Esophagus muscularis mucosa (tissue), 4 donors: ENCODE measurements around the gene CD2AP. TPM values are rescaled to one million over a fixed set of nuclear protein-coding genes. Genes with fewer than 3 reads are reported as not detected.
"Not testable (repeated sequence)": the region's sequence is repeated elsewhere in the genome, so short reads cannot be mapped to it uniquely, and the experiment has no call there.

ENCODE experiments used
- DNase-seq: peaks from one replicate; pipeline ENCODE4 v3.0.0-alpha.2; 2017; ENCODE audit errors: extremely low spot score
- H3K27ac ChIP-seq, 4 donors: fragments of 200-600 bp; sonication (generic); replicated peaks in 1 of 4; 1 replicate in 3 of 4; 2 replicates in 1 of 4; pipeline ENCODE4 v1.5.1; 2016 to 2019; ENCODE audit warnings: mild to moderate bottlenecking in 1 of 4
- H3K27me3 ChIP-seq, 4 donors: fragments of 200-600 bp; sonication (generic); one replicate each; pipeline versions ENCODE4 v1.5.1 to v1.6.0; 2016 to 2019
- H3K36me3 ChIP-seq, 4 donors: fragments of 200-600 bp; sonication (generic); one replicate each; pipeline ENCODE4 v1.5.1; 2016 to 2019
- H3K4me1 ChIP-seq, 4 donors: fragments of 200-600 bp; sonication (generic); one replicate each; pipeline ENCODE4 v1.5.1; 2016 to 2019
- H3K4me3 ChIP-seq, 4 donors: fragments of 200-600 bp; sonication (generic); 1 replicate in 2 of 4; 2 replicates in 2 of 4; pipeline ENCODE4 v1.5.1; 2016 to 2019; ENCODE audit warnings: mild to moderate bottlenecking in 4 of 4, moderate library complexity in 1 of 4
- H3K9me3 ChIP-seq, 4 donors: fragments of 200-600 bp; sonication (generic); 1 replicate in 3 of 4; 2 replicates in 1 of 4; pipeline ENCODE4 v1.5.1; 2016 to 2019
- EP300 ChIP-seq: sonication (generic); formaldehyde crosslinking; IDR thresholded peaks from one replicate; pipeline ENCODE4 v1.6.1; 2017; ENCODE audit warnings: antibody characterized with exemption
- POLR2A ChIP-seq: fragments of 450-650 bp; IDR thresholded peaks from one replicate; pipeline ENCODE4 v1.6.1; 2017; ENCODE audit warnings: antibody characterized with exemption, moderate library complexity, mild to moderate bottlenecking, low read depth
- POLR2AphosphoS5 ChIP-seq, 2 donors: sonication (generic); formaldehyde crosslinking; IDR thresholded peaks; one replicate each; pipeline ENCODE4 v1.6.1; 2017; ENCODE audit warnings: antibody characterized with exemption in 2 of 2
- WGBS: methylation state at CpG from one replicate; pipeline ENCODE4 v1.1.5; 2018; 5-methylcytosine and 5-hydroxymethylcytosine counted together
- intact Hi-C: fragments of 100-400 bp; cut with DNase I; formaldehyde crosslinking; loops from one replicate; pipeline ENCODE4 v1.15.1; 2023
- total RNA-seq, 4 donors: library from RNA; depleted of rRNA; stranded (reverse); fragments of >200 nt; gene quantifications; one replicate each; pipeline versions ENCODE4 v1.1.0 to v1.2.1, GENCODE V29; 2016
- TF ChIP-seq, protein P1 (sequence below), 3 experiments: fragments of 200-600 bp in 2 of 3; fragments of 450-650 bp in 1 of 3; sonication (generic) in 2 of 3; IDR thresholded peaks; one replicate each; pipeline ENCODE4 v1.5.1; 2017 to 2019; ENCODE audit warnings: antibody characterized with exemption in 3 of 3, mild to moderate bottlenecking in 2 of 3, moderate library complexity in 1 of 3

Gene CD2AP
- total RNA-seq, 4 donors from 2014 or later: 17.2 to 20.7 (median 20.0) TPM

GRCh38 chr6:47476781-47477496 is 650 bp upstream of the CD2AP start:
- WGBS: 12% methylated on average over 17 of the region's 21 CpGs
- no peaks in the 10 kb centered on the region for H3K9me3 ChIP-seq
- peaks cover 13 to 36% (median 25%) of the 10 kb centered on the region in 4 donors for H3K4me1 ChIP-seq
- peak overlapping the region; percentile 89 to 99 (median 97) for H3K4me3 ChIP-seq
- H3K36me3 ChIP-seq: no peaks in the 10 kb centered on the region
- H3K27ac ChIP-seq: peak overlapping the region; percentile 97 to 99 (median 99)
- no peak for DNase-seq
- no peaks in the 10 kb centered on the region for H3K27me3 ChIP-seq
- intact Hi-C loops: no loop called here
- TF ChIP-seq POLR2A (no peak), POLR2AphosphoS5 (IDR thresholded peaks at IDR 0.05) (no peak), EP300 (no peak)
- TF ChIP-seq, protein P1, sequence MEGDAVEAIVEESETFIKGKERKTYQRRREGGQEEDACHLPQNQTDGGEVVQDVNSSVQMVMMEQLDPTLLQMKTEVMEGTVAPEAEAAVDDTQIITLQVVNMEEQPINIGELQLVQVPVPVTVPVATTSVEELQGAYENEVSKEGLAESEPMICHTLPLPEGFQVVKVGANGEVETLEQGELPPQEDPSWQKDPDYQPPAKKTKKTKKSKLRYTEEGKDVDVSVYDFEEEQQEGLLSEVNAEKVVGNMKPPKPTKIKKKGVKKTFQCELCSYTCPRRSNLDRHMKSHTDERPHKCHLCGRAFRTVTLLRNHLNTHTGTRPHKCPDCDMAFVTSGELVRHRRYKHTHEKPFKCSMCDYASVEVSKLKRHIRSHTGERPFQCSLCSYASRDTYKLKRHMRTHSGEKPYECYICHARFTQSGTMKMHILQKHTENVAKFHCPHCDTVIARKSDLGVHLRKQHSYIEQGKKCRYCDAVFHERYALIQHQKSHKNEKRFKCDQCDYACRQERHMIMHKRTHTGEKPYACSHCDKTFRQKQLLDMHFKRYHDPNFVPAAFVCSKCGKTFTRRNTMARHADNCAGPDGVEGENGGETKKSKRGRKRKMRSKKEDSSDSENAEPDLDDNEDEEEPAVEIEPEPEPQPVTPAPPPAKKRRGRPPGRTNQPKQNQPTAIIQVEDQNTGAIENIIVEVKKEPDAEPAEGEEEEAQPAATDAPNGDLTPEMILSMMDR (IDR thresholded peaks at IDR 0.05): no peak

GRCh38 chr6:47478233-47479139 is 897 bp downstream of the CD2AP start:
- intact Hi-C loops: no loop called here
- Histone ChIP-seq H3K27me3 (no peaks in the 10 kb centered on the region), H3K4me3 (peak overlapping the region; percentile 89 to 99 (median 97)), H3K36me3 (no peaks in the 10 kb centered on the region), H3K9me3 (no peaks in the 10 kb centered on the region), H3K4me1 (peaks cover 13 to 48% (median 31%) of the 10 kb centered on the region in 4 donors), H3K27ac (peak overlapping the region; percentile 97 to 99 (median 99))
- DNase-seq: no peak
- under 1% methylated on average over 25 of the region's 31 CpGs for WGBS
- TF ChIP-seq POLR2A (no peak), POLR2AphosphoS5 (IDR thresholded peaks at IDR 0.05) (peak in 1 of 2 donors; percentile 7)

DNA sequence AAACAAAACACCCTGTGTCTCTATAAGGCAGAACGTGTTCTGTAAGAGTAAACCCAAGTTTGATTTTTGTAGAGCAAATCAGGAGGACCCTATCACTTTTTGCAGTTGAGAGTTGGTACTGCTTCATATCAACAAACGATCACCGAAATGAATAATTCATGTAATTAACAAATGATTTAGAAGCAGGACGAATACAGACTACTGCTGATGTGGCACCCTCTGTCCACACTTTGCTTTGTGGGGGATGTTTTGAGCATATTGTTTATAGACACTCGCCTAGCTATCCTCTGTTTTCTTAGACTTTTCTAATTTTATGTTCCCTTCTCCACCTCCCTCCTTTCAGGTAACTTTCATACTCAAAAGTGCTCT is 1.5 kb downstream of the CD2AP start:
- Histone ChIP-seq H3K4me3 (peak overlapping the region; percentile 89 to 99 (median 97)), H3K27me3 (no peaks in the 10 kb centered on the region), H3K4me1 (peaks cover 13 to 53% (median 37%) of the 10 kb centered on the region in 4 donors), H3K9me3 (no peaks in the 10 kb centered on the region), H3K36me3 (no peaks in the 10 kb centered on the region), H3K27ac (peak overlapping the region; percentile 97 to 99 (median 99))
- under 1% methylated on average over 5 of the region's 5 CpGs for WGBS
- DNase-seq: no peak
- no peak for TF ChIP-seq POLR2A
- TF ChIP-seq EP300: no peak
- TF ChIP-seq, protein P1 (IDR thresholded peaks at IDR 0.05): no peak
- no peak for TF ChIP-seq POLR2AphosphoS5 (IDR thresholded peaks at IDR 0.05)
- intact Hi-C loops: no loop called here

- no peak overlapping the region for H3K4me3 ChIP-seq
- intact Hi-C loops: no loop called here
- WGBS: 71% methylated on average over 3 of the region's 3 CpGs
These were observed 2.3 kb downstream of the CD2AP start for GRCh38 chr6:47479874-47480273.

GRCh38 chr6:47481213-47481612 is 3.6 kb downstream of the CD2AP start:
- H3K9me3 ChIP-seq, H3K27ac ChIP-seq, intact Hi-C loops, DNase-seq, H3K4me3 ChIP-seq, H3K36me3 ChIP-seq, H3K27me3 ChIP-seq: not testable (repeated sequence)
- peaks cover 13 to 61% (median 47%) of the 10 kb centered on the region in 4 donors for H3K4me1 ChIP-seq
- WGBS: 98% methylated on average over 8 of the region's 8 CpGs

More at GRCh38 chr6:47479874-47480273, 2.3 kb downstream of the CD2AP start:
- Histone ChIP-seq H3K9me3 (no peaks in the 10 kb centered on the region), H3K27ac (no peak overlapping the region), H3K36me3 (no peaks in the 10 kb centered on the region), H3K27me3 (no peaks in the 10 kb centered on the region), H3K4me1 (peaks cover 13 to 61% (median 44%) of the 10 kb centered on the region in 4 donors)
- TF ChIP-seq POLR2AphosphoS5 (IDR thresholded peaks at IDR 0.05) (no peak), EP300 (no peak), POLR2A (no peak)
- TF ChIP-seq, protein P1 (IDR thresholded peaks at IDR 0.05): no peak
- no peak for DNase-seq
